ENCODE results near the gene LDHAL6B. TPM values are rescaled to one million over a fixed set of nuclear protein-coding genes. Genes with fewer than 3 reads are reported as not detected.

Gene LDHAL6B
- total and polyA plus RNA-seq, 2 experiments from 2014 or later: not detected

DNA sequence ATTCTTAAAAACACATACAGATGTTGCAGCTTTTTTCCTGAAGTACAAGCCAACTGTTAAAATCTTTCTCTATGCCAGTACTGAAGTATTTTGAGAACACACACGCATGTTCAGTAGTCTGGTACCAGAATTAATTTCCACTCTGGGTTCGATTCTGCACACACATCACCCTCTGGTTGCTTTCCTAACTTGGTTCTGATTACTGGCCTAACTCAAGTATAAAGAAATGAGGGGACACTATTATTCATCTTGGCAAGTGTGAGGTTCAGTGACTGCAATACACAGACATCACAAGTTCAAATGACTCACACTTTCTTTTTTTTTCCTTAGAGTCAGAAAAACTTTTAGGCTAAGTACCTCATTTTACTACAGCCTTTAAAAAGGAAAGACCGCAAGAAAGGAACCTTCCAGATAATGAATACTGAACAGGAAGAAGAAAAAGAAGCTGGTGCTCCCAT lies 37.4 kb upstream of the LDHAL6B start:
- DNase-seq (ENCODE audit: low spot score) (no peak), ATAC-seq (no peak)
- H3K27ac Mint-ChIP-seq: peak overlapping the region; percentile 16; the same call in 1 of the 2 replicates
- H3K27me3 ChIP-seq (ENCODE audit: insufficient read depth): no peaks in the 10 kb centered on the region
- peaks cover 13% of the 10 kb centered on the region; the same call in 1 of the 2 replicates for H3K36me3 ChIP-seq (ENCODE audit: insufficient read depth)
- no peak overlapping the region for H3K4me3 Mint-ChIP-seq
- H2AFZ ChIP-seq: no peak overlapping the region
- H3F3A ChIP-seq (replicated peaks; ENCODE audit: low read depth): no peaks in the 10 kb centered on the region
- no peak for TF ChIP-seq CREB1 (CRISPR knock-in tag; IDR thresholded peaks at IDR 0.05; ENCODE audit: low read depth)
- no peak for TF ChIP-seq ZNF331 (CRISPR knock-in tag; IDR thresholded peaks at IDR 0.05; ENCODE audit: low read depth)
- TF ChIP-seq, protein P1, sequence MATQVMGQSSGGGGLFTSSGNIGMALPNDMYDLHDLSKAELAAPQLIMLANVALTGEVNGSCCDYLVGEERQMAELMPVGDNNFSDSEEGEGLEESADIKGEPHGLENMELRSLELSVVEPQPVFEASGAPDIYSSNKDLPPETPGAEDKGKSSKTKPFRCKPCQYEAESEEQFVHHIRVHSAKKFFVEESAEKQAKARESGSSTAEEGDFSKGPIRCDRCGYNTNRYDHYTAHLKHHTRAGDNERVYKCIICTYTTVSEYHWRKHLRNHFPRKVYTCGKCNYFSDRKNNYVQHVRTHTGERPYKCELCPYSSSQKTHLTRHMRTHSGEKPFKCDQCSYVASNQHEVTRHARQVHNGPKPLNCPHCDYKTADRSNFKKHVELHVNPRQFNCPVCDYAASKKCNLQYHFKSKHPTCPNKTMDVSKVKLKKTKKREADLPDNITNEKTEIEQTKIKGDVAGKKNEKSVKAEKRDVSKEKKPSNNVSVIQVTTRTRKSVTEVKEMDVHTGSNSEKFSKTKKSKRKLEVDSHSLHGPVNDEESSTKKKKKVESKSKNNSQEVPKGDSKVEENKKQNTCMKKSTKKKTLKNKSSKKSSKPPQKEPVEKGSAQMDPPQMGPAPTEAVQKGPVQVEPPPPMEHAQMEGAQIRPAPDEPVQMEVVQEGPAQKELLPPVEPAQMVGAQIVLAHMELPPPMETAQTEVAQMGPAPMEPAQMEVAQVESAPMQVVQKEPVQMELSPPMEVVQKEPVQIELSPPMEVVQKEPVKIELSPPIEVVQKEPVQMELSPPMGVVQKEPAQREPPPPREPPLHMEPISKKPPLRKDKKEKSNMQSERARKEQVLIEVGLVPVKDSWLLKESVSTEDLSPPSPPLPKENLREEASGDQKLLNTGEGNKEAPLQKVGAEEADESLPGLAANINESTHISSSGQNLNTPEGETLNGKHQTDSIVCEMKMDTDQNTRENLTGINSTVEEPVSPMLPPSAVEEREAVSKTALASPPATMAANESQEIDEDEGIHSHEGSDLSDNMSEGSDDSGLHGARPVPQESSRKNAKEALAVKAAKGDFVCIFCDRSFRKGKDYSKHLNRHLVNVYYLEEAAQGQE (IDR thresholded peaks at IDR 0.05; ENCODE audit: unreplicated experiment): no peak
- no peak for TF ChIP-seq ETS1 (IDR thresholded peaks at IDR 0.05)
- TF ChIP-seq POLR2AphosphoS5 (IDR thresholded peaks at IDR 0.05; ENCODE audit: low read depth): no peak
- TF ChIP-seq, protein P2, sequence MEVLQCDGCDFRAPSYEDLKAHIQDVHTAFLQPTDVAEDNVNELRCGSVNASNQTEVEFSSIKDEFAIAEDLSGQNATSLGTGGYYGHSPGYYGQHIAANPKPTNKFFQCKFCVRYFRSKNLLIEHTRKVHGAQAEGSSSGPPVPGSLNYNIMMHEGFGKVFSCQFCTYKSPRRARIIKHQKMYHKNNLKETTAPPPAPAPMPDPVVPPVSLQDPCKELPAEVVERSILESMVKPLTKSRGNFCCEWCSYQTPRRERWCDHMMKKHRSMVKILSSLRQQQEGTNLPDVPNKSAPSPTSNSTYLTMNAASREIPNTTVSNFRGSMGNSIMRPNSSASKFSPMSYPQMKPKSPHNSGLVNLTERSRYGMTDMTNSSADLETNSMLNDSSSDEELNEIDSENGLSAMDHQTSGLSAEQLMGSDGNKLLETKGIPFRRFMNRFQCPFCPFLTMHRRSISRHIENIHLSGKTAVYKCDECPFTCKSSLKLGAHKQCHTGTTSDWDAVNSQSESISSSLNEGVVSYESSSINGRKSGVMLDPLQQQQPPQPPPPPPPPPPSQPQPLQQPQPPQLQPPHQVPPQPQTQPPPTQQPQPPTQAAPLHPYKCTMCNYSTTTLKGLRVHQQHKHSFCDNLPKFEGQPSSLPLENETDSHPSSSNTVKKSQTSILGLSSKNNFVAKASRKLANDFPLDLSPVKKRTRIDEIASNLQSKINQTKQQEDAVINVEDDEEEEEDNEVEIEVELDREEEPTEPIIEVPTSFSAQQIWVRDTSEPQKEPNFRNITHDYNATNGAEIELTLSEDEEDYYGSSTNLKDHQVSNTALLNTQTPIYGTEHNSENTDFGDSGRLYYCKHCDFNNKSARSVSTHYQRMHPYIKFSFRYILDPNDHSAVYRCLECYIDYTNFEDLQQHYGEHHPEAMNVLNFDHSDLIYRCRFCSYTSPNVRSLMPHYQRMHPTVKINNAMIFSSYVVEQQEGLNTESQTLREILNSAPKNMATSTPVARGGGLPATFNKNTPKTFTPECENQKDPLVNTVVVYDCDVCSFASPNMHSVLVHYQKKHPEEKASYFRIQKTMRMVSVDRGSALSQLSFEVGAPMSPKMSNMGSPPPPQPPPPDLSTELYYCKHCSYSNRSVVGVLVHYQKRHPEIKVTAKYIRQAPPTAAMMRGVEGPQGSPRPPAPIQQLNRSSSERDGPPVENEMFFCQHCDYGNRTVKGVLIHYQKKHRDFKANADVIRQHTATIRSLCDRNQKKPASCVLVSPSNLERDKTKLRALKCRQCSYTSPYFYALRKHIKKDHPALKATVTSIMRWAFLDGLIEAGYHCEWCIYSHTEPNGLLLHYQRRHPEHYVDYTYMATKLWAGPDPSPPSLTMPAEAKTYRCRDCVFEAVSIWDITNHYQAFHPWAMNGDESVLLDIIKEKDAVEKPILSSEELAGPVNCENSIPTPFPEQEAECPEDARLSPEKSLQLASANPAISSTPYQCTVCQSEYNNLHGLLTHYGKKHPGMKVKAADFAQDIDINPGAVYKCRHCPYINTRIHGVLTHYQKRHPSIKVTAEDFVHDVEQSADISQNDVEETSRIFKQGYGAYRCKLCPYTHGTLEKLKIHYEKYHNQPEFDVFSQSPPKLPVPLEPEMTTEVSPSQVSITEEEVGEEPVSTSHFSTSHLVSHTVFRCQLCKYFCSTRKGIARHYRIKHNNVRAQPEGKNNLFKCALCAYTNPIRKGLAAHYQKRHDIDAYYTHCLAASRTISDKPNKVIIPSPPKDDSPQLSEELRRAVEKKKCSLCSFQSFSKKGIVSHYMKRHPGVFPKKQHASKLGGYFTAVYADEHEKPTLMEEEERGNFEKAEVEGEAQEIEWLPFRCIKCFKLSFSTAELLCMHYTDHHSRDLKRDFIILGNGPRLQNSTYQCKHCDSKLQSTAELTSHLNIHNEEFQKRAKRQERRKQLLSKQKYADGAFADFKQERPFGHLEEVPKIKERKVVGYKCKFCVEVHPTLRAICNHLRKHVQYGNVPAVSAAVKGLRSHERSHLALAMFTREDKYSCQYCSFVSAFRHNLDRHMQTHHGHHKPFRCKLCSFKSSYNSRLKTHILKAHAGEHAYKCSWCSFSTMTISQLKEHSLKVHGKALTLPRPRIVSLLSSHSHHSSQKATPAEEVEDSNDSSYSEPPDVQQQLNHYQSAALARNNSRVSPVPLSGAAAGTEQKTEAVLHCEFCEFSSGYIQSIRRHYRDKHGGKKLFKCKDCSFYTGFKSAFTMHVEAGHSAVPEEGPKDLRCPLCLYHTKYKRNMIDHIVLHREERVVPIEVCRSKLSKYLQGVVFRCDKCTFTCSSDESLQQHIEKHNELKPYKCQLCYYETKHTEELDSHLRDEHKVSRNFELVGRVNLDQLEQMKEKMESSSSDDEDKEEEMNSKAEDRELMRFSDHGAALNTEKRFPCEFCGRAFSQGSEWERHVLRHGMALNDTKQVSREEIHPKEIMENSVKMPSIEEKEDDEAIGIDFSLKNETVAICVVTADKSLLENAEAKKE (CRISPR knock-in tag; IDR thresholded peaks at IDR 0.05): no peak
- no peak for TF ChIP-seq JUNB (IDR thresholded peaks at IDR 0.05; ENCODE audit: unreplicated experiment)
- TF ChIP-seq EZH2phosphoT487 (IDR thresholded peaks at IDR 0.05; ENCODE audit: unreplicated experiment): no peak
- no peak for TF ChIP-seq EZH2 (IDR thresholded peaks at IDR 0.05; ENCODE audit: low read depth, unreplicated experiment)
- no peak for TF ChIP-seq CTCF (conservative IDR thresholded peaks at IDR 0.05; ENCODE audit: low read depth in 2 of 2)
- no peak for TF ChIP-seq NANOG (IDR thresholded peaks at IDR 0.05; ENCODE audit: borderline replicate concordance)
- TF ChIP-seq ZNF114 (CRISPR knock-in tag; IDR thresholded peaks at IDR 0.05): no peak
- TF ChIP-seq STAT1 (IDR thresholded peaks at IDR 0.05; ENCODE audit: unreplicated experiment): no peak
- H3K4me3 ChIP-seq: no peak overlapping the region
- peaks cover 19% of the 10 kb centered on the region for H3K4me1 Mint-ChIP-seq
- H3K4me2 ChIP-seq: no peak overlapping the region
- H3K4me1 ChIP-seq (ENCODE audit: insufficient read depth): no peaks in the 10 kb centered on the region
- no peaks in the 10 kb centered on the region for H3K9me3 Mint-ChIP-seq
- H4K20me1 ChIP-seq (replicated peaks; ENCODE audit: insufficient read depth): no peaks in the 10 kb centered on the region
- H3K79me2 ChIP-seq (replicated peaks; ENCODE audit: insufficient read depth): no peaks in the 10 kb centered on the region
- peaks cover 35% of the 10 kb centered on the region for H3K36me3 Mint-ChIP-seq (ENCODE audit: low read depth)
- H3K27ac ChIP-seq (ENCODE audit: low read depth): no peak overlapping the region
- H3K9me2 ChIP-seq (ENCODE audit: insufficient read depth): 0 out of 2 replicates have a peak, but pooled peaks cover 5% of the 10 kb centered on the region
- H3K27me3 Mint-ChIP-seq (ENCODE audit: insufficient read depth, low read depth, poor library complexity): no peaks in the 10 kb centered on the region
